ENCODE measurements around the gene ZNF609.
A peak's percentile ranks its signal among the peaks of the same experiment; 100 is the strongest.

ZNF609 gene

DNA sequence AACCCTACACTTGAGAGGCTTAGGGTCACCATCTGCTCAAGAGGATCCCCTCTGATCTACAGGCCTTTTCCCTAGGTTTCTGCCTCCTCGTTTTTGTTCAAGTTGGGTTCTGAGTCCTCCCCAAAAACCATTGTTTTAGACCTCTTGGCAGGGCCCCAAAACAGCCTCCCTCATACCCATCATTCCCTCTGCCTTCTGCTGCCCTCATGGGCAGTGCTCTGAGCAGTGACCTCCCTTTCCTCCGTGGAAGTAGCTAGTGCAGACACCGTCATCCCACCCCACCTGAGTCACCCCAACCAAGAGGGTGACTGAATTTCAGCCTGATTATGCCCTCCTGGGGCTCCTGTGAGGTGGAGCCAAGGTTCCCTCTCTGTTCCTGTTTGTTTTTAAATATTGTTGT, 223.0 kb downstream of the ZNF609 start:
- no peak for TF ChIP-seq CTCF (IDR thresholded peaks at IDR 0.05; ENCODE audit: control insufficient read depth, insufficient read depth, low read depth, low read length, missing control alignments)
- no peak for DNase-seq (ENCODE audit: low read depth)
- H3K4me3 ChIP-seq (ENCODE audit: control insufficient read depth, low read depth, low read length) = no peak overlapping the region

DNA sequence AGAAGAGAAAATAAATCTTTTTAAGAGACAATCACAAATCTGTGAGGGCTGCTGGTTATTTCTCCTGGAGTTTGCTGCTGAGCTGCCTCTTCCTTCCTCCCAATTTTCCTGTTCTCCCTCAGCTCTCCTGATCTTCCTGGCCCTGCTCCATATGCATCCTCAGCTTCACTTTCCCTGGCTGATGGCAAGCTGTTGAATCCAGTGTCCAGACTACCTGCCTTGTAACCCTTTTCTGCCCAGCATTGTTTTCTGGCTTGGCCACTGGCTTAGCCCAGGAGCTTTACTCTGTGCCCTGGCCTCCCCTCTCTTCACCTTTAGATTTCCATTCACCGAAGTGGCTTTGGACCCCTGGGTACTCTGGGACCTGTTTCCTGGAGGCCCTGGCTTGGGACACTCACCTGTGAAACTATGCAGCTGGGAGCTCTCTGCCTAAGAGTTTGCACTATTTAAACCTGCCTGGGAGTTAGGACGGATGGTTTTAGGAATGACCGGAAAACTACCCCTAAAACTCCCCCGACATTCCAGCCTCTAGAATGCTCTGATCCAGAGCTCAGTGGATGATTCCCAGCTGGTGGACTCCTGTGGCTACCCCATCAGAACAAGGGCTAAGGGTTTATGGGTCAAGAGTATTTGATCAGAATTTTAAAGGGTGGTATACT, 225.0 kb downstream of the ZNF609 start:
- H3K4me3 ChIP-seq (ENCODE audit: control insufficient read depth, low read depth, low read length) = no peak overlapping the region
- TF ChIP-seq CTCF (IDR thresholded peaks at IDR 0.05; ENCODE audit: control insufficient read depth, insufficient read depth, low read depth, low read length, missing control alignments) = no peak
- no peak for DNase-seq (ENCODE audit: low read depth)

- H3K4me3 ChIP-seq (ENCODE audit: control insufficient read depth, low read depth, low read length) = no peak overlapping the region
- DNase-seq (ENCODE audit: low read depth) = no peak
- TF ChIP-seq CTCF (IDR thresholded peaks at IDR 0.05; ENCODE audit: control insufficient read depth, insufficient read depth, low read depth, low read length, missing control alignments) = peak; percentile 60
Measured at GRCh38 chr15:64686130-64686735, 225.9 kb downstream of the ZNF609 start.

GRCh38 chr15:64687172-64687571, 226.8 kb downstream of the ZNF609 start:
- no peak for DNase-seq (ENCODE audit: low read depth)
- no peak for TF ChIP-seq CTCF (IDR thresholded peaks at IDR 0.05; ENCODE audit: control insufficient read depth, insufficient read depth, low read depth, low read length, missing control alignments)
- H3K4me3 ChIP-seq (ENCODE audit: control insufficient read depth, low read depth, low read length) = no peak overlapping the region

- DNase-seq (ENCODE audit: low read depth) = no peak
- no peak for TF ChIP-seq CTCF (IDR thresholded peaks at IDR 0.05; ENCODE audit: control insufficient read depth, insufficient read depth, low read depth, low read length, missing control alignments)
- H3K4me3 ChIP-seq (ENCODE audit: control insufficient read depth, low read depth, low read length) = no peak overlapping the region
Measured at GRCh38 chr15:64687688-64688087, 227.3 kb downstream of the ZNF609 start.

- no peak for TF ChIP-seq CTCF (IDR thresholded peaks at IDR 0.05; ENCODE audit: control insufficient read depth, insufficient read depth, low read depth, low read length, missing control alignments)
- H3K4me3 ChIP-seq (ENCODE audit: control insufficient read depth, low read depth, low read length) = no peak overlapping the region
- DNase-seq (ENCODE audit: low read depth) = no peak
Measured at GRCh38 chr15:64688770-64689169, 228.4 kb downstream of the ZNF609 start.
